ENCODE measurements around the gene ACSL4.

ACSL4 gene

GRCh38 chrX:109773374-109773773, 40.3 kb upstream of the ACSL4 start:
- no peak for TF ChIP-seq CTCF (conservative IDR thresholded peaks at IDR 0.05; ENCODE audit: low read depth, low read length)
- no peak overlapping the region for H3K4me3 ChIP-seq (ENCODE audit: low read length)
- no peak for DNase-seq (ENCODE audit: low read depth)

- no peak for DNase-seq (ENCODE audit: low read depth)
- no peak overlapping the region for H3K4me3 ChIP-seq (ENCODE audit: low read length)
- no peak for TF ChIP-seq CTCF (conservative IDR thresholded peaks at IDR 0.05; ENCODE audit: low read depth, low read length)
These were observed 37.7 kb upstream of the ACSL4 start for GRCh38 chrX:109770780-109771179.

GRCh38 chrX:109760922-109761250, 27.8 kb upstream of the ACSL4 start:
- TF ChIP-seq CTCF (conservative IDR thresholded peaks at IDR 0.05; ENCODE audit: low read depth, low read length): no peak
- no peak for DNase-seq (ENCODE audit: low read depth)
- no peak overlapping the region for H3K4me3 ChIP-seq (ENCODE audit: low read length)

- no peak for DNase-seq (ENCODE audit: low read depth)
- no peak for TF ChIP-seq CTCF (conservative IDR thresholded peaks at IDR 0.05; ENCODE audit: low read depth, low read length)
- no peak overlapping the region for H3K4me3 ChIP-seq (ENCODE audit: low read length)
These were observed 27.3 kb upstream of the ACSL4 start for GRCh38 chrX:109760209-109760921.

- no peak overlapping the region for H3K4me3 ChIP-seq (ENCODE audit: low read length)
- TF ChIP-seq CTCF (conservative IDR thresholded peaks at IDR 0.05; ENCODE audit: low read depth, low read length): no peak
- no peak for DNase-seq (ENCODE audit: low read depth)
These were observed 20.2 kb upstream of the ACSL4 start for GRCh38 chrX:109753256-109753655.

GRCh38 chrX:109751698-109752097, 18.6 kb upstream of the ACSL4 start:
- no peak overlapping the region for H3K4me3 ChIP-seq (ENCODE audit: low read length)
- no peak for TF ChIP-seq CTCF (conservative IDR thresholded peaks at IDR 0.05; ENCODE audit: low read depth, low read length)
- DNase-seq (ENCODE audit: low read depth): no peak

GRCh38 chrX:109749207-109749606, 16.1 kb upstream of the ACSL4 start:
- TF ChIP-seq CTCF (conservative IDR thresholded peaks at IDR 0.05; ENCODE audit: low read depth, low read length): no peak
- H3K4me3 ChIP-seq (ENCODE audit: low read length): no peak overlapping the region
- no peak for DNase-seq (ENCODE audit: low read depth)
